Measurements from ENCODE around the gene STAT5B. TPM values are rescaled to one million over a fixed set of nuclear protein-coding genes. Genes with fewer than 3 reads are reported as not detected.

Gene STAT5B
- total and polyA plus RNA-seq, 2 of the 8 experiments (the other 6 are each of a cell fraction or from before 2014, with no cell fraction given), result 35.3 to 52.6 TPM

DNA sequence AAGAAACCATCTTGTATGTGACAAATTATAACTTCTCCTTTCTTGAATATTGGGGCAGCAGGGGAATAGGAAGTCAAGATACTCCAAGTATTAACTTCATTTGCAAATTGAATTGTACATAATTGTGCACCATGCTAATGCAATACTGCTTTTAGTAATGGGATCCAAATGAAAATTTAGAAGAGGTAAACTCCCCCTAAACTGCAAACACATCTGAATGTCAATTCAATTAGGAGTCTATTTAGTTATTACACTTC, 4.5 kb downstream of the STAT5B start (continued):
- TF ChIP-seq KDM5A (IDR thresholded peaks at IDR 0.05; ENCODE audit: low read length) (no peak), RNF2 (IDR thresholded peaks at IDR 0.05; ENCODE audit: borderline replicate concordance, low read depth, low read length, missing control alignments, poor library complexity, severe bottlenecking) (no peak), ZNF274 (IDR thresholded peaks at IDR 0.05; ENCODE audit: borderline replicate concordance, extremely low read depth, low read length) (no peak), TCF12 (IDR thresholded peaks at IDR 0.05; ENCODE audit: low read depth, low read length) (no peak), ASH2L (IDR thresholded peaks at IDR 0.05; ENCODE audit: low read length) (no peak), CTBP2 (IDR thresholded peaks at IDR 0.05; ENCODE audit: borderline replicate concordance, insufficient read depth, insufficient read length, low read length) (no peak)

Measured in H1 (cell line).